Measurements from ENCODE around the gene GATA2.

GATA2 gene

DNA sequence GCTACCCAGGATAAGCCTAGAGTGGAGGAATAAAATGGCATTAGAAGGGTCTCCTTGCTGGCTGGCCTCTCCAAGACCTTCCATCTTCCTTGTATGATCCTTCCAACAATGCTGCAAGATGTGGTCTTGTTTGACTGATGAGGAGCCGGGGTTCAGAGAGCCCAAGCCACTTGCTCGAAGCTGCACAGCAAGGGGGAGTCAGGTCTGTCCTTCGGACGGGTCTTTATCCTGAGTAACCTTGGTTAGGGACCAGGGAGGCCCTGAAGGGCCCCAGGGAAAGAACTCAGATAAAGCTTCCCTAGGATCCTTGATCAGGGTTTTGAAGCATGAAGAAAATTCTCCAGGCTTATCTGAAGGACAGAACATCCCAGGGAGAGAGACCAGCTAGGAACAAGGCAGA, 19.3 kb downstream of the GATA2 start:
- DNase-seq (ENCODE audit: low read depth in 2 of 2): no peak

DNA sequence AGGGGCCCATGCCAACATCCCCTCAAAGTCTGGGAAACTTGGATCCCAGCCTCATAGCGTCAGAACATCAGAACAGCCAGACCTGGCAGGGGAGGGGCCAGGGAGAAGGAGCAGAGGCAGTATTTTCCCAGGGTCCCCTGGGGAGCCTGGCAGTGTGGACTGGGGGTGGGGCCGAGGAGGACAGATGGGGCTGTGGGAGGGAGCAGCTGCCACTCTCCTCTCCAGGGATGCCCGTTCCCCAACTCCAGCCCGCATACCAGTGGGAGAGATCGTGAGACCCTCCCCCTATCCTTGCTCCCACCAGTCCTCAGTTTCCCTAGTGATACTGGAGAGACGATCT, 19.9 kb downstream of the GATA2 start:
- DNase-seq (ENCODE audit: low read depth in 2 of 2): no peak

- DNase-seq (ENCODE audit: low read depth in 2 of 2): no peak
These were observed 20.4 kb downstream of the GATA2 start for GRCh38 chr3:128472449-128473179.

- DNase-seq (ENCODE audit: low read depth in 2 of 2): no peak
These were observed 21.3 kb downstream of the GATA2 start for GRCh38 chr3:128471720-128472119.

- no peak for DNase-seq (ENCODE audit: low read depth in 2 of 2)
These were observed 21.9 kb downstream of the GATA2 start for GRCh38 chr3:128471110-128471509.

DNA sequence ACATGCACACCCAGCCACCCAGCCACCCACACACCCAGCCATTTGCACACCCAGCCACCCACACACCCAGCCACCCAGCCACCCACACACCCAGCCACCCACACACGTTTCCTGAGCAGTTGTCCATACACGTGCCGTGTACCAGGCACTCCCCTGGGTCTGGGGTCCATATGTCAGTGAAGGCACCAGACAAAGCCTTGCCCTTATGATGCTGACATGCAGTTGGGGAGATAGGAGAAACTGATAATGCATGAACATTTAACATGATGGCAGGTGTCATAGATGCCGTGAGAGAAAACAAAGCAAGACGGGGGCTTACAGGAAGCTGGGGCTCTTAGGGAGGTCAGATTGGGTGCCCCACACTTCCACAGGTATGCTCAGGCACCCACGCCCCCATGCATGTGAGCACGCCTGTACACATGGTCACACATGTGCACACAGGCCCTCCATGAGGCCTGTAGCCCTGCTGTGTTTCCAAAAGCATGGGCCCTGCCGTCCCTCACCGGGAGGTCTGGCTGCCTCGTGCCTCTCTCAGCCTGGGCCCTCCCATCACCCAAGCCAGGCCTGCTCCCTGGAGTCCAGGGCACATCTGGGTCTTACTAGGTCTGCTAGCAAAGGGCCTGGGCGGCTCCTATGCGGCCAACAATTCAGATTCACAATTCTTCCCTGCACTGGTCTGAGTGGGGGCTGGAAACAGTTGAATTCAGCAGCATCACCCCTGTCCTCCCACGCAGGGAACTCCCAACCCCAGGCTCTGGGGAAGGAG, 22.7 kb downstream of the GATA2 start:
- DNase-seq (ENCODE audit: low read depth in 2 of 2): no peak

DNA sequence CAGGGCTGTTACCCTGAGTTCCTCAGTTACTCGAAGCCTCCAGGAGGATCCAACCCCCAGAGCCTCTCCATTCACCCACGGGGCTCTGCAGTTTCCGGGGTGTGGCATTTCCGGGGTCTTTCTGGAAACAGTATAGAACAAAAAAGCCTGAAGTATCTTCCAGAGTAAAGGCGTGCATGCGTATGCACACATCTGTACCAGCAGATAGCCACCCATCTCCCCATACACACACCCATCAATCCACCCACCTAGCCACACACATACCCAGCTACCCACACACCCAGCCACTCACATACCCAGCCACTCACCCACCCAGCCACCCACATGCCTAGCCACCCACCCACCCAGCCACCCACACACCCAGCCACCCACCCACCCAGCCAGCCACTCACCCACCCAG, 23.4 kb downstream of the GATA2 start:
- no peak for DNase-seq (ENCODE audit: low read depth in 2 of 2)

DNA sequence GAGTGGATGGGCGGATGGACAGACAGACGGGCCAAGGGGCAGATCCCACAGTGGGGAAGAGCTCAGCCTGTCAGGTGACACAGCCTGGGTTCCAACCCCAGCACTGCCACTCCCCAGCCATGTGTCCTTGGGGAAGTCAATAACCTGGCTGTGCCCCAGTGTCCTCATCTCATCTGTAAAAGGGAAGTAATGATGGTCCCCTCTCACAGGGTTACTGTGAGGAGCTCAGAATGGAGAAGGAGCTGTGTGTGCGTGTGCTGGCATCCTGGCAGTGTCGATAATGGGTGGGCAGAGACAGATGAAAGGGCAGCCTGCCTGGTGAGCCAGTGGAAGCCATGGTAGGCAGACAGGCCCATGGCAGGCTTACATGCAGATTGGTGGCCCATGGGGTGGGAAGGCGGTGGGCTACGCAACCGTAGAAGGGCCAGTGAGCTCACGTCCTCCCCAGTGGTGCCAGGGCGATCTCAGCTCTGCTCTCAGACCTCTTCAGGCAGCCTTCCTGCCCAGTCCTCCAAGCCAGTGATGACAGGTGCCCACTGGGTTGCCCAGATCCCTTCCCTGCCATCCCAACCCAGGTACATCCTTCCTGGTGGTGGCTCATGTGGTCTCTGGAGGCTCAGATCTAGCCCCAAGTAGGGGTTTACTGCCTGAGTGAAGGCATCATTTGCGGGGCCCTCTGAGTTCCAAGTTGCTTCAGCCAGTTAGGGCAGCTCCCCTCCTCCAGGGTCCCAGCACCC, 24.0 kb downstream of the GATA2 start:
- no peak for DNase-seq (ENCODE audit: low read depth in 2 of 2)

GRCh38 chr3:128468285-128468790, 24.7 kb downstream of the GATA2 start:
- no peak for DNase-seq (ENCODE audit: low read depth in 2 of 2)

GRCh38 chr3:128466840-128467541, 26.0 kb downstream of the GATA2 start, which contains the start of gene DNAJB8:
Gene DNAJB8, minus strand, starts transcription at chr3:128466890. Its CDS starts 3,645 bp downstream, at chr3:128463245.
- no peak for DNase-seq (ENCODE audit: low read depth in 2 of 2)

DNA sequence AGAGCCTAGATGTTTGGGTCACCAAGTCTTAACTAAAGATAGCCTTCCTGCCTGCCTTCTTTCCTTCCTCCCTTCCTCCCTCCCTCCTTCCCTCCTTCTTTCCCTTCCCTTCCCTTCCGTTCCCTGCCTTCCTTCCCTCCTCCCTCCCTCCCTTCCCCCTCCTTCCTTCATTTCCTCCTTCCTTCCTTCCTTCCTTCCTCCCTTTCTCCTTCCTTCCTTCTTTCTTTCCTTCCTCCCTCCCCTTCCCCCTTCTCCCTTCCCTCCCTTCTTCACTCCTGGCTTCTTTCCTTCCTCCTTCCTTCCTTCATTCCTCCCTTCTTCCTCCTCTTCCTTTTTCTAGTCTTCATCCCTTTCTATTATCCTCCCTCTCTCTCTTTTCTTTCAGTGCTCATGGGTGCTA, 28.3 kb downstream of the GATA2 start:
- no peak for DNase-seq (ENCODE audit: low read depth in 2 of 2)

- DNase-seq (ENCODE audit: low read depth in 2 of 2): no peak
These were observed 28.8 kb downstream of the GATA2 start for GRCh38 chr3:128464188-128464587.

- DNase-seq (ENCODE audit: low read depth in 2 of 2): no peak
These were observed 29.2 kb downstream of the GATA2 start for GRCh38 chr3:128463771-128464170.

DNA sequence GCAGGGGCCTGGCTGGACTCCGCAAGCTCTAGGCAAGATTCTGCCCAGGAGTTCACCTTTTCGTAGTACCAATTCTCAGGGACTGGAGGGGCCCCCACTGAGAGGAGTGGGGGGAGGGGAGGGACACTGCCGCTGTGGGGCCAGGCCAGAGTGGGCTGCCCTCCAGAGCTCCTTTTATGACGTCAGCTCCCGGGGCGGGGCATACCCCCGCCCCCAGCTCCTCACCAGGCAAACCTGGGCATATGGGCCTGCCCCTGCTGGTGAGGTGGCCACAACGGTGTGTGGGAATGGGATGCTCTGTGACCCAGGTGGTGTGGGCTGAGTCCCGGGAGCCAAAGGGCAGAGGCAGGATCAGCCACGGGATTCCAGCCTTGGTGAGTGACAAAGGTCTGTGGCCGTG, 29.6 kb downstream of the GATA2 start:
- DNase-seq (ENCODE audit: low read depth in 2 of 2): no peak

DNA sequence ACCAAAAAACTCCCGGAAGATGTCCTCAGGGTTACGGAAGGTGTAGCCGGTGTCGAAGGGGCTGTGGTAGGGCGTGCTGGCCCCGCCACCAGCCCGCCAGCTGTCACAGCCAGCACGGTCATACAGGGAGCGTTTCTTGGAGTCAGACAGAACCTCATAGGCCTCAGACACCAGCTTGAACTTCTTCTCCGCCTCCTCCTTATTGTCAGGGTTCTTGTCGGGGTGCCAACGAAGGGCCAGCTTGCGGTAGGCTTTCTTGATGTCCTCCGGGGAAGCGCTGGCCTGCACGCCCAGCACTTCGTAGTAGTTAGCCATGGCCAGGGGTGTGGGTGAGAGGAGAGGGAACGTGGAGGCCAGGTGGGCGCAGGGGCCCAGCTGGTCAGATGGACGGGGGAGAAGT, 30.1 kb downstream of the GATA2 start:
- DNase-seq (ENCODE audit: low read depth in 2 of 2): no peak

DNA sequence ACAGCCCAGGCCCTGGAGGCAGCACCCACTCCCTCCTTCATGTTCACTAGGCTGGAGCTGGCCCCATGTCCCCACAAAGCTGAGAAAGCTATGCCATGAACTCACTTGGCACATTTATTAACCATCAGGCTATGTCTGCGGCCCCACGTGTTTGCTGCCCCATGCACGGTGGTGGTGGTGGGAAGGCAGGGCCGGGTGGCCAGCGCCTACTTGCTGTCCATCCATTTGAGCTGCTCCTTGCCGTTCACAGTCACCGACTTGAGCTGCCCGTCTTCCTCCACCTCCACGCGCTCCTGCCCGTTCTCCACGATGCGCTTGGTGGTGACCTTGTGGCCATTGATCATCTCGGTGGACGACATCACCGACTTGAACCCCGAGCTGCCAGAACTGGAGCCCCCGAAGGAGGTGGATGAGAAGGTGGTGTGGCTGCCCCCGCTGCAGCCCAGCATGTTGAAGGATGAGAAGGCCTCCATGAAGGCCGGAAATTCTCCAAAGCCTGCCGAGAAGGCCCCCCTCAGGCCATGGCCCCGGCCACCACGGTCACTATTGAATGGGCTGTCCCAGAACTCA, 30.6 kb downstream of the GATA2 start:
- DNase-seq (ENCODE audit: low read depth in 2 of 2): no peak

GRCh38 chr3:128461731-128462130, 31.3 kb downstream of the GATA2 start:
- no peak for DNase-seq (ENCODE audit: low read depth in 2 of 2)

DNA sequence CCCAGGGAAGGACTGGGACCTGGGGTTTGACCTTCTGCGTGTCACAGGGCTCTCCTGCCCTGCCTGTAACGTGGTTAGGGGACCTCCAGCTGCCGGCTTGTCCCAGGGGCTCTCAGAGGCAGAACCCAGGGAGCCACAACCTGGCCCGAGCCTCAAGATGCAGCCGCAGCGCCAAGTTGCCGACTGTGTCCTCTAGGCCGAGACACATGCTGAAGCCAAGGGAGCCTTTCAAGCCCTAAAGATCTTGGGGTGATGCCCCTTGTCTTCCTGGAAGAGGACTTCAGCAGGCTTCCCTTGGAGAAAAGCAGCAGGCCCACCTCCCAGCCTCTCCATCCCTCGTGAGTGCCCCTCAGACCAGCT, 33.6 kb downstream of the GATA2 start:
- no peak for DNase-seq (ENCODE audit: low read depth in 2 of 2)

DNA sequence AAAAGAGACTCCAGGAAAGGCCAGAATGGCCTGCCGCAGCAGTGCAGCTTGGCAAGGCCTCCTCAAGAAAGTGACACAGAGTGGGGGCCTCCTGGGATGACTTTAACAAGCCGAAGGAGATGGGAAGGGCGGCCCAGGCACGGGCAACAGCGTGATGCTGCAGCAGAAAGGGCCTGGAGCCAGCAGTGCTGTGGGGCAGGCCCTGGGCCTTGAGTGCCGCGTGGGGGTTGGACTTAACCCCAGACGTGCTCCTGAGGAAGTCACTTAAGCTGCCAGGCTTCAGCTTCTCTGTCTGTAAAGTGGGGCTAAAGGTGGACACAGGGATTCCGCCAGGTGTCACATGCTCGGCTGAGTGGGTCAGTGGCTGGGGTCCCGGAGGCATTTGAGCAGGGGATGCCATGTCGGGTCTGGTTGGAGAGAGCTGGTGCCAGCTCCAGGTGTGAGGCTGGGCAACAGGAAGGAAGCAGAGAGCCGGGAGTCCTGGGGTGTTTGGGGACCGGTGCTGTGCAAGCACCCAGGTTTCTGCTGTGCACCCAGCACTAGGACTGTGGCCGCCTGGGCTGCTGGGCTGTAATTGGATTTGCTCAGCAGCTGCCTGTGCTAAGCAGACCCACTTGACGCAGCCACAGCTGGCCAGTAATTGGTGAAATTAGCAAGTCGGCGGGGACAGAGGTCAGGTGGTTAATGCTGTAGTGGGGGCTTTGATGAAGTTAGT, 34.1 kb downstream of the GATA2 start:
- DNase-seq (ENCODE audit: low read depth in 2 of 2): no peak

DNA sequence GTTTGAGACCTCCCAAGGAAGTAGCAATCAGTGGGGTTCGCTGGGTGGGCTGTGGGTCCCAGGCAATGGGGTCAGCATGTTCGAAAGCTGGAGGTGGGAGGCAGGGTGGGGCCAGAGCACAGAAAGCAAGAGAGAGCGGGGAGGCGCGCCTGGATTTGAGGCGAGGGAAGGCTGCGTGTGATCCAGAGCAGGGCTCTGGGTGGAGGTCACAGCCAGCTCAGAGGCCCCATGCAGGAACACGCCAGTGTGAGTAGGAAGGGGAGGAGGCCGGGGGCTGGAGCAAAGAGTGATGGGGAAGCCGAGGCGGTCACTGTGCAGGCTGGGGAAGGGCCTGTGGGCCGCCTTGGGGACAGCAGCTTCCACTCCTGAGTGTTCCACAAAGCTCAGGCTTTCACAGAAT, 35.1 kb downstream of the GATA2 start:
- DNase-seq (ENCODE audit: low read depth in 2 of 2): no peak
